HG02884 (cell line): ENCODE measurements around the gene ASPDH.

Experiments used
- ATAC-seq: cut with Tn5 transposase; IDR thresholded peaks from one replicate; pipeline ENCODE4 v1.9.1; 2021; ENCODE audit warnings: mild to moderate bottlenecking, moderate library complexity; ENCODE audit not compliant: unreplicated experiment

ASPDH gene

DNA sequence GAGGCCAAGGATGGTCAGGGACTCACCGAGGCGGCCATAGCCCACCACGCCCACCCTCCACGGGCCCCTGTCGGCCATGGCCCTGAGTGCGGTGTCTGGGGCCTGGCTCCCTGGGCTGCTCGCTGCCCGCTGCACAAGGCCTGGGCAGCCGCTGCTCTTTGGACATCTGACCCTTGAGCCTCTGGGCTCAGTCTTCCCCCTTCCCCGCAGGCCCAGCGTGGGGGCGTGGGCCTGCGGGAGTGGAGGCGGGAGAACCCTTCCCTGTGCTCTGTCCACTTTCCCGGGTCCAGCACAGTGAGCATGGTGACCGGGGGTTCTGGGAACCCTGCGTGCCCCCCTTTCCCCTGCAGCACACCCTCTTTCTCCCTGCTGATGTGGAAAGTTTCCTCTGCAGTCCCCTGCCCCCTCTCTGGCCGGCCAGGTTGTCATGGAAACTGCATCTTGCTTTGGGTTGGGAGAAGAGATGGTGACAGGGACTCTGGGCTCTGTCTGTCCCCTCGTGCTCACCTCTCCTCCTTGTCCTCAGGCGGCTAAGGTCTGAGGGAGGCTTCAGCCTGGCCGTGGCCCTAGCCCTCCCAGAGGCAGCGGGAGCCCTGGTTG lies at the start of gene ASPDH:
ASPDH (minus strand) TSS at position 168 of the 600 bp plus-strand sequence; CDS start at position 78, 90 bp downstream.
- no peak for ATAC-seq

DNA sequence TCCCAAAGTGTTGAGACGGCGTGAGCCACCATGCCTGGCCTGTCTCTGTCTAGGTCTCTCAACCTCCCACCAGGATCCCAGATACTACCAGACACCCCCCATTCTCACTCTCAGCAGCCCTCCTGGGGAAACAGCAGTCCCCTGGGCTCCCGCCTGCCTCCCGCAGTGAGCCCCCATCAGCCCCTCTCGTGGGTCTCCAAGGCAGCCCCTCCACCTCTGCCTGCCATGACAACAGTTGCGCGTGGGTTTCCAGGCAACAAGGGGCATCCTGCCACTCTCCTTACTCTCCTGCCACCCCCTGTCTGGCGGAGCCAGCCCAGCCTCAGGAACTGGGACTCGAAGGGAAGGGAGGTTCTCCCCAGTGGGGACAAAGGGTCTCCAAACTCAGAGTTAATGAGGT lies 49.3 kb upstream of the ASPDH start:
- ATAC-seq = no peak

DNA sequence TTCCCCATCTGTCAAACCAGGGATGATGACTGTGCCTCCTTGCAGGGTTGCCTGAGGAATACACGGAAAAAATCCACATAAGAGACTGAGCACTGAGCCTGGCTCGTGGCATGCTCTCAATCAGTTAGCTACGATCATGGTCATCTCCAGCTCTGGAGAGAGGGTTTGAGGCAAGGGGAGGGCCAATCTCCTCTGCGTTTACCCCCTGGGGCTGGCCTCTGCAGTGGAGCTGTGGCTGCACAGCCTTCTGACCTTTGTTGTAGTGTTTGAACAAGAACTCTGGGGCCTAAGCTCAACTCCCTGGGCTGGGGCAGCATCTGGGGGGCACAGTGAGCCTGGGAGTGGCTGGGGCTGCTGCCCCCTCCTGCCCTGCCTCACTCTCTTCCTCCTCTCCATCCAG lies 48.6 kb upstream of the ASPDH start:
- ATAC-seq = no peak

DNA sequence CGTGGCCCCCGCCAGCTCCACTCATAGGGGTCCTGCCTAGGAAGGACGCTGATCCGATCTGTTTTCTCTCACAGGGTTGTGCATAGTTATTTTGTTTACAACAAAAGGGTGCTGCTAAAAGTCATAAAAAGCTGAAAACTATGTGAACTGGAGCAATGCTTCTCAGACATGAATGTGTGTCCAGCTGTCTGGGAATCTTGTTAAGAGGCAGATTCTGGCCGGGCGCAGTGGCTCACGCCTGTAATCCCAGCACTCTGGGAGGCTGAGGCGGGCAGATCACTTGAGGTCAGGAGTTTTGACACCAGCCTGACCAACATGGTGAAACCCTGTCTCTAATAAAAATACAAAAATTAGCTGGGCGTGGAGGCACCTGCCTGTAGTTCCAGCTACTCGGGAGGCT lies 45.9 kb upstream of the ASPDH start:
- ATAC-seq = no peak

DNA sequence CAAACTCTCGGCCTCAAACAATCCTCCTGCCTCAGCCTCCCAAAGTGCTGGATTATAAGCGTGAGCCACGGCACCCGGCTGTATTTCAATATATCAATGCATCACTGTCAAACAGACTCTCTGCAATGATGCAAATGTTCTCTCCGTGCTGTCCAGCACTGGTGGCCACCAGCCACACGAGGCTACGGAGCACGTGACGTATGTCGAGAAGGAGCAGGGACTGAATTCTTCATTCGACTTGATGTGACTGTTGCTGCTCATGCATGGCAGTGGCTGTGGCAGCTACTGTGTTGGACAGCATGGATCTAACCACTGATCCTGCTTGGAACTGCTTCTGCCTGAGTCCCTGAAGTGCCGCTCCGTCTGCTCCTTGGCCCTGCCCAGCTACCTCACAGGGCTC lies 44.7 kb upstream of the ASPDH start:
- no peak for ATAC-seq

DNA sequence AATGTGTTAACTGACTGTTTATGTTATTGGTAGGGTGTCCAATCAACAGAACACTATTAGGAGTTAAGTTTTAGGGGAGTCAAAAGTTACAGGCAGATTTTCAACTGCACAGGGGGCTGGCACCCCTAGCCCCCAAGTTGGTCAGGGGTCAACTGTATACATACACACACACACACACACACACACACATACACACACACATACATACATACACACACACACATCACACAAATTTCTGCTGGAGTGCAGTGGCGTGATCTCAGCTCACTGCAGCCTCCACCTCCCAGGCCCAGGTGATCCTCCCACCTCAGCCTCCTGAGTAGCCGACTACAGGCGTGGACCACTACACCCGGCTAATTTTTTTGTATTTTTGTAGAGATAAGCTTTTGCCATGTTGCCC lies 44.3 kb upstream of the ASPDH start:
- ATAC-seq = no peak

DNA sequence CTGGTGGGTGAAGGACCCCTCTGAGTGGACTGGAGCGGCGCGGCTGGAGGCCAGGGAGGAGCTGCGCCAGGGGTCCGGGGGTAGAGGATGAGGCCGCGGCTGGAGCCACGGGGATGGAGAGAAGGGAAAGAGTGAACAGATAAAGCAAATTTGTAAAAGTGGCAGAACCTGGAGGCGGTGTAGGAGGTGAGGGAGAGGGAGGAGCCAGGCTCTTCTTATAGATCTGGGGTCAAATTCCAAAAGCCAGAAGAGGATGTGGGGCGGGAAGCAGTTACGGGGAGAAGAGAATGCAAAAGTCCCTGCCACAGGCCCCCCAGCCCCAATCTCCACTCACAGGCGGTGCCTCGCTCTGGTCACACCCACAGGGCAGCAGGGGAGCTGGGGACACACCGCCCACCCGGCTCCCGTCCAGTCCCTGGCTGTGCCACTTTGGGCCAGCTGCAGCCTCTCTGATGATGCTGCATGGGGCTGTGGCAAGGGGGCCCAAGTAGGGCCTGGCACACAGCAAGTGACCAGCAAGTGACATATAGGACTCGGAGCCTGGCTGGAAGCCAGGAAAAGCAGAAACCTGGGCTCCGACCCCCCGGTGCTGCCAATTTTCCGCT lies 43.4 kb upstream of the ASPDH start:
- ATAC-seq = no peak

DNA sequence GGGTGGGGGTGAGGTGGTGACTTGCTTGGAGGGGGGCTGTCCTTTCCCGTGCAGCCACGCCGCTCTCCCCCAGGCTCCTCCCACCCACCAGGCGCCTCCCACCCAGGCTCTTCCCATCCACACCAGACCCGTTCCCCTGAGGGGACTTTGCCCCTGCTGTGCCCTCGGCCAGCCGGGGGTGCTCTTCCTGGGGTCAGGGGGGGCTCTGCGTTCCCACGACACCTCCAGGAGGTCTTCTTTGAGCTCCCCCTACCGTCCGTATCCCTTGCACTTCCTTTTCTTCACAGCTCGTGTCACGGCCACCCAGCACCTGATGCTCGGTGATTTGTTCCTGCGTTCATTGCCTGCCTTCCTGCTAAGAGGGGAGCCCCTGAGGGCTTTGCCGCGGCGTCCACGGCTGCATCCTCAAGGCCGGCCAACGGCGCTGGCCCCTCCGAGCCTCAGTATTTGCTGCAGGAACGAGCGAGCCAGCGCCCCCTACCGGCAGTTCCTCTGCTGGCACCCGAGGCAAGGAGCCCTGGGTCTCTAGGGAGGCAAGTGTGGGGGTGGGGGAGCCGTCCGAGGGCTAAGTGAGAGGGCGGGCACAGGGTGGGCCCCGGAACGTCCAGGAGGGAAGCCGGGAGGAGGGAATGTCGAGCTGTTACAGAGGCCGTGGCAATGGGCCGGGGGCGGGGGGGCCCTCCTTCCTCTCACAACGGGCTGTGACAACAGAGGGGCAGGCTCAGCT lies 42.7 kb upstream of the ASPDH start:
- ATAC-seq = no peak

DNA sequence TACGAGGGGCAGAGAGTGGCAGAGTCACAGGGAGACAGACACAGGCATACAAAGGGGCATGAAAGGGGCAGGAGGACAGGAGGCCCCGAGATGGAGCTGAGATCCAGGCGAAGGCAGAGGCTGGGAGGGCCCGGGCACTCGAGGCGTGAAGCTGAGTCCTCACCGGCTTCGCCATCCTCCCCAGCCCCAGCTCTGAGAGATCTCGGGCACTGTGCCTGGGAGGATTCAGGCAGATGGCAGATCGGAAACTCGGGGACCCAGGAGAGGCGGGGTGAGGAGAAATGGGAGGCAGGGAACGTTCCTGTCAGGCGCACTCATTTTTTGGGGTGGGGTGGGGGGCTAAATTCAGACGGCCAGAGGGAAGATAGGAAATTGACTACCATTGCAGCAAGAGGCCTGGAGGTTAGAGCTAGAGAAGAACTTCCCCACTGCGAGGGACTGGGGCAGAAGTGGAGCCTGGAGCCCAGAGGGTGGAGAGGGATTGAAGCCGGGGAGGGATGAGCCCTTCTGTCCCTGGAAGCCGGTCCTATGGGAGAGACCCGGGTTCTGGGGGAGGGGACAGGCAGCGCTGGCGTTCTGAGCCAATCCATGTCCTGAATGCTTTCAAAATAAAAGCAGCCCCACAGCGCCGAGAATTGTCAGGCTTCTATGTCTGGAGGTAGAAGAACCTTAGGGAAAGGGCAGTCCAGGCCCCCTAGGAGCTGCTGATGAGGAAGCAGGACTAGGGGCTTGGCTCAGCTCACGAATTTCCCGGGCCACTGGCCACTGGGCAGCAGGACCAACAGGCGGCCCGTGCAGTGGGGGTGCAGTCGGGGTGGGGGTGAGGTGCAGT lies 42.0 kb upstream of the ASPDH start:
- ATAC-seq = no peak

DNA sequence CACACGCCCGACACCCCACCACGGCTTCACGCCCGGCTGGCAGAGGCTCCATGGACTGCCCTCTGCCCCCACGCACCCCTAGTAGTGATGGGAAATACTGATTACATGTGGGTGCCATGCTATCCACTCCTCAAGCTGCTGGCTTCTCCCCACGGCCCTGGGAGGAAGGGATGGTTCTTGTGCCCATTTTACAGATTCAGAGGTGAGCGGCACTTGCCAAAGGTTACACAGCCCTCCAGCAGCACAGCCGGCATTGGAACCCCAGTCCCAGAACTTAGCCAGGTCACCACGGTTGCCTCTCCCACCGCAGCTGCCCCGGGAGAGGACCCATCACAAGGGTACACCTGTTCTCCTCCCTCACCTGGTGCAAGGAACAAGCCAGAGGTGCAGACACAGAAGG lies 41.3 kb upstream of the ASPDH start:
- ATAC-seq = no peak

DNA sequence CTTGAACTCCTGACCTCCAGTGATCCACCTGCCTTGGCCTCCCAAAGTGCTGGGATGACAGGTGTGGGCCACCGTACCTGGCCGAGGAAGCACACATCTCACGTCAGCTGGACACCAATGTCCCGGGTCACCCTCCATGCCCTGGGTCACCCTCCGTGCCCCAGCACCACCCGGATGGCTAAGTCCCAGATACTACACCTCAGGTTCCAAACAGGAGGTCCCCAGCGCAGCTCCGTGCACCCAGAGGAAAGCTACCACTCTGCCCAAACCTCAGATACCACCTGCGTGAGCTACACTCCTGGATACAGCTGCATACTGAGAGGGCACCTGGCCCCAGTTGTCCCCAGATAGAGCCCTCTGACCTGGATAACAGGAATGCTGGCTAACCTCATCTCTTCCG lies 40.5 kb upstream of the ASPDH start:
- ATAC-seq = no peak

DNA sequence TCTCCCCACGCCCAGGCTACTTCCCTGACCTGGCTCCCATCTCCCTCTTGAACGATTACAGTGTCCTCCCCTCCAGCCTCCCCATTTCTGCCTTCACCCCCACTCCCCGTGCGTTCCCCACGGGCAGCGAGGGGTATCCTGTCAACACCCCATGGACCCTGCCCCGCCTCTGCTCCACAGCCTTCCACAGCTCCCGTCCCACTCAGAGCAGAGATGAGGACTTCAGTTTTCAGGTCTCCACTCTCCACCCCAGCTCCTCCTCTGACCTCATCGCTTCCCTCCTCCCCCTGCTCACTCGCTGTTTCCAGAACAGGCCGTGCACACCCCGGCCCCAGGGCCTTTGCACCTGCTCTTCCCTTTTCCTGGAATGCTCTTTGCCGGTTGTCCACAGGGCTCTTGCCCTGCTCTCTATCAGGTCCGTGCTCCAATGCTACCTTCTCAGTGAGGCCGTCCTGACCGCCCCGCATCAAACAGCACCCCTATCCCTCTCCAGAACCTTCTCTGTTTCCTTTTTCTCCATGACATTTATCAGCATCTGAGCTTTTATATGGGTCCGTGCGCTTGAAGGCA lies 39.5 kb upstream of the ASPDH start:
- ATAC-seq = no peak

DNA sequence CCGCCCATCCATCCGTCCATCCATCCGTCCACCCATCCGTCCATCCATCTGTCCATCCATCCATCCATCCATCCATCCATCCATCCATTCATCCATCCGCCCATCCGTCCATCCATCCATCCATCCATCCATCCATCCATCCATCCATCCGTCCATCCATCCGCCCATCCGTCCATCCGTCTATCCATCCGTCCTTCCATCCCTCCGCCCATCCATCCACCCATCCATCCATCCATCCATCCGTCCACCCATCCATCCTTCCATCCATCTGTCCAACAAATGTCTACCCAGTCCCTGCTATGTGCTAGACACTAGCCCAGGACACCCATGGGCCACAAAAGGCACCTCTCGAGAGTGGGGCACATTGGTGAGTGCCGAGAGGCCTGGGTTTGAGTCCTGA lies 38.8 kb upstream of the ASPDH start:
- no peak for ATAC-seq

DNA sequence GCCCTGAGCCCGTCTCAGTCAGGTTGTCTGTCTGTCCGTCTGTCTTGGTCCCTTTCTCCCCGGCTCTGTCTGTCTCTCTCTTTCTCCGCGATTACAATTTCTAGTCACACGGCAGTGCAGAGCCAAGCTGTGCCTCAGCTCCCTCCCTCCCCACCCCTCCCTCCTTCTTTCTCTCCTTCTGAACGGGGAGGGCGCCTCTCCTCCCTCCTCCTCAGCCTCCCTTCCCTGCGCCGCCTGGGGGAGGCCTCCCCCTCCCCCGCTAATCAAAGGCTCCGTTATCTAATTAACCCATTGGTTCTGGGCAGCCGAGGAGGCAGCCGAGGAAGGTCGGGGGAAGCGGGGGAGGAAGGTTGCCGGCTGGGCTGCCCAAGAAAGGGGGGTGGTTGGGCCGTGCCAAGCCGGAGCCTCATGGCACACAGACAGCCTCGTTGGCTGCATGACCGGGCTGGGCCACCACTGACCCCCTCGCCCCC lies 38.0 kb upstream of the ASPDH start:
- ATAC-seq = no peak

DNA sequence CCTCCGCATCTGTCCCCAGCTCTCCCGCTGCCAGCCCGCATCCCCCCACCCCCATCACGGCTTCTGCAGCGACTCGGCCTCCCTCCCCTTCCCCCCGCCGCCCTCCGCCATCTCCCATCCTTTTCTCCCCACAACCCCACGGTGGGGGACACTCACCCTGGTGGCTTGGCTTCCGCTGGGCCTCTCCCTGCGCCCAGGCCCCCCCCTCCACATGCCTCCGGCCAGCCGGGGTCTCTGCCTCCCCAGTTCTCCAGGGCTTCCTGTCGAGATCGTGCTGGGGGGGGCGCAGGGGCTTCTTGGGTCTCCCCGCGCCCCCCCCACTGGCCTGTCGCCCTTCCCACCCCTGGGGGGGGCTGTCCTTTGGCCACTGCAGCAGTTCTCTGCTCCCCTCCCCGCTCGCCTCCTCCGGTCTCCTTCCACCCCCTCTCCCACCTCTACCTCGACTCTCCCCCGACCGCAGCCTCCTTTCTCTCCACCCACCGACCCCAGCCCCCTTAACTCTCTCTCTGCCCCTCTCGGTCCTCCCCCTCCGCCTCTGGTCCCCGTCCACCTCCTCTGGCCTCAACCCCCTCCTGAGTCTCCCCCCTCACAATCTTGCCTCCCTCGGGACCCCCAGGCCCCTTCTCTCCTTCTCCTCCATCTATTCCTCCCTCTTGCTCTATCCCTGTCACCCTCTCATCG lies 37.5 kb upstream of the ASPDH start:
- ATAC-seq = no peak

DNA sequence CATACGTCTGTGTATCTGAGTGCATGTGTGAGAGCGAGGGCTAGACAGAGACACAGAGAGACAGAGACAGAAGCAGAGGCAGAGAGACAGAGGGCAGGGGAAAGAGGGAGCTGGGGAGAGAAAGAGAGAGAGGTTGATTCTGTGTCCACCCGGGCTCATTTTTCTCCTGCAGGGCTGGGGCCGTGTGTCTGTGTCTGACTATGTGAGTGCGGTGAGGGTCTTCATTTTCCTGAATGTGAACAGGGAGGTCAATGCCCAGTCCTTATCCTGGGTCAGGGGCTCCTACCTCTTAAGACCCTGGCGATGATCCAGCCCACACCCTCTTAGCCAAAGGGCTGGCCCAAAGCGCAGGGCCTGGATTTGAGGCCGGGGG lies 36.9 kb upstream of the ASPDH start:
- ATAC-seq = no peak

DNA sequence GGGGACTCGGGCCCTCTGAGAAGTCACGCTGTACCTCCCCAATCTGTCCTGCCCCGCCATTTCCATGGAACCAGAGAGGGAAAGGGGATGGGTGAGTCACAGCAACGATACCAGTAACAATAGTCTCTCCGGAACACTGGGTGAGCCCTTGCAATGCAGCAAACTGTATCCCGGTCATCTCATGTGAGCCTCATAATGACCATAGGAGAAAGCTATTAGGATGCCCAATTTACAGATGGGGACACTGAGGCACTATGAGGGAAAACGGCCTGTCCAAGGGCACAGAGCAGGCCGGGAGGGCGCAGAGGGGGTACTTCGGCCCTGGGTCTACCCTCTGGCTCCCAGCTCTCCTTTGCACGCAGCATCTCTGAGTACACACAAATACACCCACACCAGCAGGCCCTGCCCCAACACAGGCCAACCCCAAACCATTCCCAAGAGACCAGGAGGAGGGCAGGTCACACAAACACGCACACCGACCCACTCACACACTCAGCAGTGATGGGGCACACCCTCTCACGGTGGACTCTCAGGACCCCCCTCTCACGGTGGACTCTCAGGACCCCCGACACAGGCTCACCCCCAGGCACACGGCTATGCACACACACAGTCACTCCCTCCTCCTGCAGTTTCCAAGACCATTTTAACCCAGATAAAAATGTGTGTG lies 36.3 kb upstream of the ASPDH start:
- no peak for ATAC-seq

DNA sequence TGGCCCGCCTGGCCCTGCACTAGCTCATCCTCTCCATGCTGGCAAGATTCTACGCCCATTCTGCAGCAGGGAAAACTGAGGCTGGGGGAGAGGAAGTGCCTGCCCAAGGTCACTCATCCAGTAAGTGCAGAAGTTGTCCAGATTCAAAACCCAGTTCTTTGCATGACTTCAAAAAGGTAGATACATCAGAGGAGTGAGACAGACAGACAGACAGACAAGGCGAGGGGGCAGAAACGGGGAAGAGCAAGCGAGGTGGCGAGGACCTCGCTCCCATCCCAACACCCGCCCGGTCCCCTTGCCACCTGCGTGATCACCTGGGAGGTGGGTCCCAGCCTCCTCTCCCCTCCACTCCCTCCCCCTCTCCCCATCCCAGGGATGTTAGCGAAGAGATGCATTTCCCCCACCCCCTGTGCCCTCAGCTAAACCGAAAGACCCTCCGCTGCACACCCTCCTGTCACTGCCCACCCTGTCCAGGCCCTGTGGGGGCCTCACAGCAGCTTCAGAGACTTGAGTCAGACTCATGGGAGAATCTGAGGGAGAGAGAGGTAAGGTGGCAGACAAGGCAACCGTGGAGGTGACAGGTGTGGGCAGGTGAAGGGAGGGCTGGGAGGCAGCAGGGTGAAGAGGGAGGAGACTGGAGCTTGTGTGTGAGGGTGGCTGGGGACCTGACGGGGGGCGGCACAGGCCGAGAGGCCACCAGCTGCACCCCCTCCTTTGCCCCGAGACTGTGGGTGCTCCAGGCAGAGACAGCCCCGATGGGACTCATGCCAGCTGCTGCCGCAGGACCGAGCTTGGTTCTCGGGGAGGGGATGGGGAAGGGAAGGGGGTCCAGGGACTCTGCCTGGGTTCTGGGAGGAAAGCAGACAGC lies 35.6 kb upstream of the ASPDH start:
- ATAC-seq = no peak
